NT2/D1 (cell line): ENCODE results near the gene SPECC1L.

Experiments used
- YY1 ChIP-seq: IDR thresholded peaks from 2 replicates; pipeline ENCODE4 v1.6.1; 2011; ENCODE audit not compliant: insufficient read length, insufficient read depth
- ZNF274 ChIP-seq: IDR thresholded peaks from 2 replicates; pipeline ENCODE4 v1.6.1; 2011; ENCODE audit warnings: mild to moderate bottlenecking, low read depth, low read length

- TF ChIP-seq ZNF274: no peak
- no peak for TF ChIP-seq YY1
Observed at GRCh38 chr22:24289114-24289513, 18.5 kb downstream of the SPECC1L start.
